Osteocyte (in vitro differentiated cells): ENCODE results near the gene CCDC134. TPM values are rescaled to one million over a fixed set of nuclear protein-coding genes. Genes with fewer than 3 reads are reported as not detected.

Experiments
- DNase-seq: peaks from one replicate; pipeline ENCODE4 v3.0.0; 2021; ENCODE audit warnings: mixed read lengths; ENCODE audit not compliant: unreplicated experiment; ENCODE audit errors: extremely low spot score
- H3K27ac Mint-ChIP-seq: one replicate; pipeline ENCODE4 v1.8.0; 2021; ENCODE audit warnings: mild to moderate bottlenecking, mixed read lengths; ENCODE audit not compliant: unreplicated experiment
- H3K27me3 Mint-ChIP-seq: one replicate; pipeline ENCODE4 v1.8.0; 2021; ENCODE audit warnings: mixed read lengths; ENCODE audit not compliant: unreplicated experiment
- H3K36me3 Mint-ChIP-seq: one replicate; pipeline ENCODE4 v1.8.0; 2021; ENCODE audit warnings: mixed read lengths; ENCODE audit not compliant: unreplicated experiment
- H3K4me1 Mint-ChIP-seq: one replicate; pipeline ENCODE4 v1.8.0; 2021; ENCODE audit warnings: mixed read lengths; ENCODE audit not compliant: unreplicated experiment
- H3K4me3 Mint-ChIP-seq: one replicate; pipeline ENCODE4 v1.8.0; 2021; ENCODE audit warnings: mild to moderate bottlenecking, moderate library complexity, mixed read lengths; ENCODE audit not compliant: unreplicated experiment
- H3K9me3 Mint-ChIP-seq: one replicate; pipeline ENCODE4 v1.8.0; 2021; ENCODE audit warnings: mixed read lengths; ENCODE audit not compliant: unreplicated experiment
- CTCF ChIP-seq: fragments of 200-600 bp; sonication (generic); IDR thresholded peaks from 2 replicates; pipeline ENCODE4 v1.5.0; 2021; ENCODE audit warnings: antibody characterized with exemption, mild to moderate bottlenecking, moderate library complexity
- total RNA-seq: library from RNA; stranded (reverse); gene quantifications from 2 replicates; pipeline ENCODE4 v1.2.1, GENCODE V29; 2021

The CCDC134 gene
- total RNA-seq, 1 donor from 2014 or later, result 7.8 TPM

- H3K27me3 Mint-ChIP-seq, result no peaks in the 10 kb centered on the region
- no peaks in the 10 kb centered on the region for H3K9me3 Mint-ChIP-seq
- TF ChIP-seq CTCF, result no peak
- H3K36me3 Mint-ChIP-seq, result no peaks in the 10 kb centered on the region
- DNase-seq, result no peak
- H3K27ac Mint-ChIP-seq, result peak overlapping the region; percentile 24
- H3K4me3 Mint-ChIP-seq, result no peak overlapping the region
- H3K4me1 Mint-ChIP-seq, result peaks cover 82% of the 10 kb centered on the region
Observed at GRCh38 chr22:41842996-41843970, 42.8 kb downstream of the CCDC134 start.

- no peak for DNase-seq
- Mint-ChIP-seq H3K4me1 (peaks cover 82% of the 10 kb centered on the region), H3K4me3 (no peak overlapping the region), H3K9me3 (no peaks in the 10 kb centered on the region), H3K36me3 (no peaks in the 10 kb centered on the region), H3K27me3 (no peaks in the 10 kb centered on the region), H3K27ac (peak overlapping the region; percentile 73)
- TF ChIP-seq CTCF, result no peak
Observed at GRCh38 chr22:41844036-41844435, 43.6 kb downstream of the CCDC134 start.

GRCh38 chr22:41844513-41844912 is 44.0 kb downstream of the CCDC134 start:
- Mint-ChIP-seq H3K4me1 (peaks cover 78% of the 10 kb centered on the region), H3K4me3 (no peak overlapping the region), H3K36me3 (no peaks in the 10 kb centered on the region), H3K9me3 (no peaks in the 10 kb centered on the region), H3K27me3 (no peaks in the 10 kb centered on the region), H3K27ac (peak overlapping the region; percentile 73)
- TF ChIP-seq CTCF, result no peak
- DNase-seq, result no peak

- peaks cover 69% of the 10 kb centered on the region for H3K4me1 Mint-ChIP-seq
- no peaks in the 10 kb centered on the region for H3K9me3 Mint-ChIP-seq
- no peaks in the 10 kb centered on the region for H3K27me3 Mint-ChIP-seq
- no peak overlapping the region for H3K4me3 Mint-ChIP-seq
- DNase-seq, result no peak
- H3K27ac Mint-ChIP-seq, result peak overlapping the region; percentile 68
- TF ChIP-seq CTCF, result no peak
- H3K36me3 Mint-ChIP-seq, result no peaks in the 10 kb centered on the region
Observed at GRCh38 chr22:41845380-41846267, 45.1 kb downstream of the CCDC134 start.
